HL-60 (cell line): ENCODE measurements around the gene AP3S2.

Experiments used
- DNase-seq, 2 experiments: peaks; one replicate each; pipeline ENCODE4 v3.0.0-alpha.2; 2010 to 2020; ENCODE audit warnings: low read depth in 1 of 2, low spot score in 1 of 2
- H3K27ac ChIP-seq: fragments of 250-450 bp; sonication (Bioruptor Pico); replicated peaks from 2 replicates; pipeline ENCODE4 v1.5.1; 2020; ENCODE audit warnings: mild to moderate bottlenecking, moderate library complexity
- H3K27me3 ChIP-seq: fragments of 250-450 bp; sonication (Bioruptor Pico); 2 replicates; pipeline ENCODE4 v1.5.1; 2021; ENCODE audit warnings: mild to moderate bottlenecking, moderate library complexity; ENCODE audit not compliant: insufficient read depth, poor library complexity, severe bottlenecking
- H3K4me3 ChIP-seq: replicated peaks from 2 replicates; pipeline ENCODE4 v1.5.1; 2011; ENCODE audit warnings: mild to moderate bottlenecking, control low read depth, low read length; ENCODE audit not compliant: insufficient read depth
- CTCF ChIP-seq: IDR thresholded peaks from one replicate; pipeline ENCODE4 v1.5.1; 2011; ENCODE audit warnings: low read length, control low read depth, inconsistent platforms; ENCODE audit not compliant: insufficient read depth
- GABPA ChIP-seq: IDR thresholded peaks from 2 replicates; pipeline ENCODE4 v1.6.1; 2012; ENCODE audit warnings: low read depth
- POLR2AphosphoS5 ChIP-seq: IDR thresholded peaks from 2 replicates; pipeline ENCODE4 v1.6.1; 2012; ENCODE audit warnings: low read depth
- SPI1 ChIP-seq: IDR thresholded peaks from 2 replicates; pipeline ENCODE4 v1.6.1; 2012; ENCODE audit warnings: low read depth, mild to moderate bottlenecking, borderline replicate concordance
- TF ChIP-seq, protein P1 (sequence below): IDR thresholded peaks from 2 replicates; pipeline ENCODE4 v1.6.1; 2012; ENCODE audit warnings: low read depth; ENCODE audit not compliant: insufficient replicate concordance

Gene AP3S2

GRCh38 chr15:89880727-89881126, 13.1 kb downstream of the AP3S2 start:
- TF ChIP-seq, protein P1, sequence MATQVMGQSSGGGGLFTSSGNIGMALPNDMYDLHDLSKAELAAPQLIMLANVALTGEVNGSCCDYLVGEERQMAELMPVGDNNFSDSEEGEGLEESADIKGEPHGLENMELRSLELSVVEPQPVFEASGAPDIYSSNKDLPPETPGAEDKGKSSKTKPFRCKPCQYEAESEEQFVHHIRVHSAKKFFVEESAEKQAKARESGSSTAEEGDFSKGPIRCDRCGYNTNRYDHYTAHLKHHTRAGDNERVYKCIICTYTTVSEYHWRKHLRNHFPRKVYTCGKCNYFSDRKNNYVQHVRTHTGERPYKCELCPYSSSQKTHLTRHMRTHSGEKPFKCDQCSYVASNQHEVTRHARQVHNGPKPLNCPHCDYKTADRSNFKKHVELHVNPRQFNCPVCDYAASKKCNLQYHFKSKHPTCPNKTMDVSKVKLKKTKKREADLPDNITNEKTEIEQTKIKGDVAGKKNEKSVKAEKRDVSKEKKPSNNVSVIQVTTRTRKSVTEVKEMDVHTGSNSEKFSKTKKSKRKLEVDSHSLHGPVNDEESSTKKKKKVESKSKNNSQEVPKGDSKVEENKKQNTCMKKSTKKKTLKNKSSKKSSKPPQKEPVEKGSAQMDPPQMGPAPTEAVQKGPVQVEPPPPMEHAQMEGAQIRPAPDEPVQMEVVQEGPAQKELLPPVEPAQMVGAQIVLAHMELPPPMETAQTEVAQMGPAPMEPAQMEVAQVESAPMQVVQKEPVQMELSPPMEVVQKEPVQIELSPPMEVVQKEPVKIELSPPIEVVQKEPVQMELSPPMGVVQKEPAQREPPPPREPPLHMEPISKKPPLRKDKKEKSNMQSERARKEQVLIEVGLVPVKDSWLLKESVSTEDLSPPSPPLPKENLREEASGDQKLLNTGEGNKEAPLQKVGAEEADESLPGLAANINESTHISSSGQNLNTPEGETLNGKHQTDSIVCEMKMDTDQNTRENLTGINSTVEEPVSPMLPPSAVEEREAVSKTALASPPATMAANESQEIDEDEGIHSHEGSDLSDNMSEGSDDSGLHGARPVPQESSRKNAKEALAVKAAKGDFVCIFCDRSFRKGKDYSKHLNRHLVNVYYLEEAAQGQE: no peak
- no peak for TF ChIP-seq SPI1
- H3K27me3 ChIP-seq: no peaks in the 10 kb centered on the region
- no peak overlapping the region for H3K27ac ChIP-seq
- H3K4me3 ChIP-seq: no peak overlapping the region
- DNase-seq: no peak

GRCh38 chr15:89878323-89878722, 15.5 kb downstream of the AP3S2 start:
- Histone ChIP-seq H3K4me3 (no peak overlapping the region), H3K27ac (no peak overlapping the region), H3K27me3 (no peaks in the 10 kb centered on the region)
- no peak for TF ChIP-seq GABPA
- TF ChIP-seq SPI1: no peak
- no peak for TF ChIP-seq CTCF
- TF ChIP-seq, protein P1: no peak
- no peak for TF ChIP-seq POLR2AphosphoS5
- DNase-seq: no peak

DNA sequence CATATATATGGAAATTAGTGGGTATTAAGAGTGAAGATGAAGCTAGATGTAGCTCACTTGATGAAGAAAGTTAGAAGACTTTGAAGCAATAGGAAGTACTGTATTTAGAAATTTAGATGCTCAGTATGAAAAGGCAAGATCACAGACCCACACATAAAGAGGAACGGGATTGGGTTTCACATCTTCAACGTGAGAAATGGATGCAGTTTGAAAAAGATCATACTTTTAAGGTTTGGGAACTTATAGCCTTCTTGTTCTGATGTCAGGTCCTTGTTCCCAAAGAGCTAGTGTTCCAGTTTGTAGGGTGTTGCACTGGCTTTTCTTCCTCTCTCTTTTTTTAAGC, 16.7 kb downstream of the AP3S2 start:
- DNase-seq: no peak
- Histone ChIP-seq H3K27ac (peak overlapping the region; percentile 18), H3K27me3 (no peaks in the 10 kb centered on the region), H3K4me3 (no peak overlapping the region)
- TF ChIP-seq POLR2AphosphoS5 (no peak), GABPA (no peak), CTCF (no peak), SPI1 (no peak)
- TF ChIP-seq, protein P1: no peak

DNA sequence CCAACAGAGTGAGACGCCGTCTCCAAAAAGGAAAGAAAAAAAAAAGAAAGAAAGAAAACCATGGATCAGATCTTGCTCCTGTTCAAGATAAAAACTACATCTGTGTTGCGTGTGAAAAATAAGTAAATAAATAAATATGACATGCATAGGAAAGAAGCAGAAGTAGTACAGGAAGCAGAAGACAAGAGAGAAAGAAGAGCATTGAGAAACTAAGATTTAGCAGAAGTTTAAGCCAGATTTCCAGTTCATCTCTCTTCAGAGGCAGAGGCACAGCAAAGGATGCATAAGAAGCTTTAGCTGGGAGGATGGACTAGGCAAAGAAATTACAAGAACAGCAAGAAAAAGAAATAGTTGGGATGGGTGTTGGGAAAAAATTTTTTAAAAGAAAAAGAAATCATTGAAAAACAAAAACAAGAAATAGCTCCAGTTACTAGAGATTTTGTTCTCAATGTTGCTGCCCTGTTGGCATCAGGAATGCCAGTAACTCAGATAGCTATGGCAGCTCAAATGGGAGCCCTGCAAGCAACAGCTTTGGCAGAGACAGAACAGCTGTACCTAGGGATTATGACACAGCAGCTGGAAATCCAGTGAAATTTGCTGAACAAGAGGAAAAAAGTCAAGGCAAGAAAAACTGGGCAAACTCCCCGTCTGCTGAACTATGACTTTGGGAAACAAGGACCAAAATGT, 17.3 kb downstream of the AP3S2 start:
- no peak for TF ChIP-seq CTCF
- TF ChIP-seq GABPA: no peak
- TF ChIP-seq POLR2AphosphoS5: no peak
- no peak for TF ChIP-seq SPI1
- TF ChIP-seq, protein P1: no peak
- Histone ChIP-seq H3K27me3 (no peaks in the 10 kb centered on the region), H3K27ac (peak overlapping the region; percentile 18), H3K4me3 (no peak overlapping the region)
- no peak for DNase-seq
